SK-N-SH treated with all-trans-retinoic acid at 6 μM for 48 hours (cell line): ENCODE measurements around the gene TRABD2B.

Source experiments
- BACH2 ChIP-seq: fragments of 250-450 bp; sonication (Bioruptor Pico); IDR thresholded peaks from 2 replicates; pipeline ENCODE4 v1.9.0; 2021; ENCODE audit warnings: mild to moderate bottlenecking, borderline replicate concordance
- TCF4 ChIP-seq: fragments of 250-450 bp; sonication (Bioruptor Pico); IDR thresholded peaks from 2 replicates; pipeline ENCODE4 v1.8.0; 2021; ENCODE audit warnings: mild to moderate bottlenecking, moderate library complexity, borderline replicate concordance
- ZNF8 ChIP-seq: fragments of 450-650 bp; formaldehyde crosslinking; IDR thresholded peaks from 2 replicates; pipeline ENCODE4 v1.5.0; 2020; ENCODE audit warnings: mild to moderate bottlenecking, moderate library complexity
- TF ChIP-seq, protein P1 (sequence below): fragments of 250-450 bp; sonication (Bioruptor Pico); IDR thresholded peaks from 2 replicates; pipeline ENCODE4 v1.8.0; 2020; ENCODE audit warnings: mild to moderate bottlenecking, moderate library complexity, borderline replicate concordance

DNA sequence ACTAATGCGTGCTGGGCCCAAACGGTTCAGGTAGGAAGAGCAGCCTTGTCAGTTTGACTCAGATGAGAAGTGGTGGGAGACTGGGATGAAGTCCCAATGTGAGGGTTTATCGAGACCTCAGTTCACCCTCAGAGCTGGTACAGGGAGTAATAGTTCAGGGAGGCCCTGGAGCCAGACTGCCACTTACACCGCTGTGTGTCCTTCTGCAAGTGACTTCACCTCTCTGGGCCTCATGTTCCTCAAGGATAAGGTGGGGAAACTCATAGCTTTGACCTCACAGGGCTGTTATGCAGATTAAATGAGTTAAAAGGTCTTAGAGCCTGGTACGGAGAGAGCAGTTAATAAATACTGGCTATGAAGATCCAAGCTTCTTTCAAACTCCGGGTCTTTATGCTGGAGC, 219.9 kb downstream of the TRABD2B start:
- TF ChIP-seq, protein P1, sequence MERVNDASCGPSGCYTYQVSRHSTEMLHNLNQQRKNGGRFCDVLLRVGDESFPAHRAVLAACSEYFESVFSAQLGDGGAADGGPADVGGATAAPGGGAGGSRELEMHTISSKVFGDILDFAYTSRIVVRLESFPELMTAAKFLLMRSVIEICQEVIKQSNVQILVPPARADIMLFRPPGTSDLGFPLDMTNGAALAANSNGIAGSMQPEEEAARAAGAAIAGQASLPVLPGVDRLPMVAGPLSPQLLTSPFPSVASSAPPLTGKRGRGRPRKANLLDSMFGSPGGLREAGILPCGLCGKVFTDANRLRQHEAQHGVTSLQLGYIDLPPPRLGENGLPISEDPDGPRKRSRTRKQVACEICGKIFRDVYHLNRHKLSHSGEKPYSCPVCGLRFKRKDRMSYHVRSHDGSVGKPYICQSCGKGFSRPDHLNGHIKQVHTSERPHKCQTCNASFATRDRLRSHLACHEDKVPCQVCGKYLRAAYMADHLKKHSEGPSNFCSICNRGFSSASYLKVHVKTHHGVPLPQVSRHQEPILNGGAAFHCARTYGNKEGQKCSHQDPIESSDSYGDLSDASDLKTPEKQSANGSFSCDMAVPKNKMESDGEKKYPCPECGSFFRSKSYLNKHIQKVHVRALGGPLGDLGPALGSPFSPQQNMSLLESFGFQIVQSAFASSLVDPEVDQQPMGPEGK, result no peak
- TF ChIP-seq ZNF8 (CRISPR knock-in tag), result no peak
- no peak for TF ChIP-seq BACH2 (CRISPR knock-in tag)
- no peak for TF ChIP-seq TCF4 (CRISPR knock-in tag)
